Stimulated activated naive CD8-positive, alpha-beta T cell treated with anti-CD3 and anti-CD28 coated beads, Interleukin-15, Interleukin-2, amounts not matched to agents 100 U/mL and 50 U/mL, for 24 hours (primary cell): Measurements from ENCODE around the gene RDH8.
"Not testable (repeated sequence)": the region's sequence is repeated elsewhere in the genome, so short reads cannot be mapped to it uniquely, and the experiment has no call there.

Source experiments
- ATAC-seq: fragments of 150-1000 bp; cut with Tn5 transposase; one replicate; pipeline ENCODE4 v1.10.0; 2021
- DNase-seq: peaks from one replicate; pipeline ENCODE4 v3.0.0; 2021

Gene RDH8

DNA sequence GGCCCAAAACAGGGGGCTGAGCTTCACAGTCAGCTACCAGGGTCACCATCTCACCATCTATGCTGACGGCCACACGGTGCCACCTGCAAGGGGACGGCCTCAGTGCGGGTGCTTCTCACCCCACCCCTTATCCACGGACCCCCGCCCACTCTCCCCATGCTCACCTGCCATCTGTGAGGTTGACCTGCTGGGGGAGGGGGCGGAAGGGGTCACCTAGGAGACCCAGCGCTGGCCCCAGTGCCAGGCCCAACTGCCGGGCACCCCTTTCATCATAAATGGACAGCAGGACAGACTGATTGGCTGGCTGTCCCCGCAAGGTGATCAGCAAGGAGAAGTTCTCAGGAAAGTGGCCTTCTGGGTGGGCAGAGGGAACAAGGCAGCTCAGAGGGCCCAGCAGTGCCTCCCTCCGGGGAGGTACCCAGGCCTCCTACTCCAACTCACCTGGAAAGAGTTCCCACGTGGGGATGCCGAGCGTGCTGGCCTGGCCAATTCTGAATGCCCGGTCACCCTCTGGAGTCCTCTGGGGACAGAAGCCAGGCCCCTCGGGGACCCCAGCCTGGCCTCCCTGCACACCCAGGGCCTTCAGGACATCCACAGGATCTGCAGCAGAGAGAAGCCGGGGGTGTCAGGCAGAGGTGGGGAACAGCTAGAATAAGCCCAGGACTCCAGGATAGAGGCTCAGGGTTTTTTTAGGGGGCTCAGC, 7.5 kb upstream of the RDH8 start:
- DNase-seq, result no peak
- no peak for ATAC-seq

DNA sequence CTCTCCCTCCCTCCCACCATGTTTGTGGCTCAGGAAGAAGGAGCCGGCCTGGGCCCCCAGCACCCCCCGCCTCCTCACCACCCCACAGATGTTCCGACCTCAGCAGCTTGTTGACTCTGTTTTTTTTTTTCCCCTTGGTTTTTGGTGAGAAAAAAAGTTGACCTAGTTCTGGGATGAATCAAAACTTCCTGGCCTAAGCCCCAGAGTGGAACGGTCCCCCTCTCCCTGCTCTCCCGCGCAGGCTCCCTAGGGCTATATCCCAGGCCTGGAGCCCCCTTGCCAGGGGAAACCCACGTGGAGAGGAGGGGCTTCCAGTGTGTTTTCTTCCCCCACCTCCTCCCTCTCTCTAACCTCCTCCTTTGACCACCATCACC, 7.0 kb upstream of the RDH8 start:
- ATAC-seq (peak; percentile 26), DNase-seq (peak; percentile 35)

DNA sequence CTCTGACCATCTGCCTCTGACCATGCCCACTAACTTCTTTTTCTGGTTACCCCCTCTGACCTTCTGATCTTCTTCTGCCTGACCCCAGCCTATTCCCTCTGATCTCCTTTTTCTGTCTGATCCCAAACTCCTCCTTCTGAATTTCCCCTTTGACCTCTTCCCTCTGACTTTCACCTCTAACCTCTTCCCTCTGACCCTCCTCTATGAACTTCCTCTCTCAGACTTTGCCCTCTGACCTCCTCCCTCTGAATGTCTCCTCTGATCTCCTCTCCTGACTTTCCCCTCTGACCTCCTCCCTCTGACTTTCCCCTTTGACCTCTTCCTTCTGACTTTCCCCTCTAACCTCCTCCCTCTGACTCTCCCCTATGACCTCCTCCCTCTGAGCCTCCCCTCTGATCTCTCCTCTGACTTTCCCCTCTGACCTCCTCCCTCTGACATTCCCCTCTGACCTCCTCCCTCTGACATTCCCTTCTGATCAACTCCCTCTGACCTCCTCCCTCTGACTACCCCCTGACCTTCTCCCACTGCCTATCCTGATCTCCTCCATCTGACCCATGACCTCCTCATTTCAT, 6.4 kb upstream of the RDH8 start:
- no peak for ATAC-seq
- no peak for DNase-seq

DNA sequence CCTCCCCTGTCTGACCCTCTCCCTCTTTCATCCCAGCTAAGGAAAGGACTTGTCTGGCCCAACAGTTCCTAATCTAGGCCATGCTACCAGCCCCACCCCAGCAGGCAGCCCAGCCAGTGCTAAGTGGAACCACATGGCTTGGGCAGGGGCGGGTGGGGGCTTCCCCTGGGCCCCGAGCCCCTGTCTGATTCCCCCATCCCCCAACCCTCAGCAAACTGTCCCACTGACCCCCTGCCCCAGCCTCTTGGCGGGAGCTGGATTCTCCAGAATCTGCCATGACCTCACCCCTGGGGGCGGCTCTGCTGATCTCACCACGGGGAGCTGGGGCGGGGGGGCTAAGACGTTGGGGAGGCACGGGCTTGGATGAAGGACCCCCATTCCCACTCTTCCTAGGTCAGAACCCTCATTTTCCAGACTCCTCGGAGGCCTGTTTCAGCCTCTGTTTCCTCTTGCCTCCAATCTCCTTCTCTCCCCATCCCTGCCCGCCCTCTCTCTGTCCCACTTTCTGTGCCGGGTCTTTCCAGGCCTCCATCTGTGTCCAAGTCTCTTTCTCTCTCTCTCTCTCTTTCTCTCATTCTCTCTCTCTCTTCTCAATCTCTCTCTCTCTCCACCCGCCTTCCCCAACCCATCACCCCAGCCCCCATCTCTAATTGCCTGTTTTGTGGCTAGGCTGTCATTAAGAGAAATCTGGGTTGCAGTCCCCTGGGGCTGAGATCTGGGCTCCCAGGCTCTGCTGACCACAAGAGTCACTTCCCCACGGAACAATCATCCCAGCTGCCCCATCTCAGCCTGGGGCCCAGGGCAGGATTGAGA, 5.7 kb upstream of the RDH8 start:
- no peak for DNase-seq
- ATAC-seq, result no peak

DNA sequence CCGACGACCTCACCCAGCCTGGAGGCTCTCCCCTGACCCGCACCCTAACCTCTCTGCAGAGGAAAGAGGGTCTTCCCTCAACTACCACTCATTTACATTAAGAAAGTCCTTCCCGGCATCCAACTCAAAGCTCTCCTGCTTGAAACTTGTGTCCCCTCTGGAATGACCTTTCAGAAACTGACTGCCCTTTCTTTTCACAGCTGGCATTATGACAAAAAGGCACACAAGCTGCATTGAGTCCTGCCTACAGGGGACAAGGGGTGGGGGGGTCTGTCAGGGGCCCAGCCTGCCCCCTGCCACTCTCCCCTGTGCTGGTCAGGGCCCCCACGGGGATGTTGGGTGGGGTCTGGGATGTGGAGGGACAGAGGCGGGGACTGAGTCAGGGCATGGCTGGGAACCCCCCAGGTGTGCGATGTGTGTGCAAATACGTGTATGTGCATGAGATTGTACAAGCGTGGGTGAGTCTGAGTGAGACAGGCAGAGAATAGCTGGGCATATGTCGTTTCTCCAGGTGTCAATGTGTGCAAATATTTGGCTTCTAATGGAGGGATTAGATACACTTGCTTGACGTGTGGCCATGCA, 5.0 kb upstream of the RDH8 start:
- ATAC-seq (no peak), DNase-seq (no peak)

DNA sequence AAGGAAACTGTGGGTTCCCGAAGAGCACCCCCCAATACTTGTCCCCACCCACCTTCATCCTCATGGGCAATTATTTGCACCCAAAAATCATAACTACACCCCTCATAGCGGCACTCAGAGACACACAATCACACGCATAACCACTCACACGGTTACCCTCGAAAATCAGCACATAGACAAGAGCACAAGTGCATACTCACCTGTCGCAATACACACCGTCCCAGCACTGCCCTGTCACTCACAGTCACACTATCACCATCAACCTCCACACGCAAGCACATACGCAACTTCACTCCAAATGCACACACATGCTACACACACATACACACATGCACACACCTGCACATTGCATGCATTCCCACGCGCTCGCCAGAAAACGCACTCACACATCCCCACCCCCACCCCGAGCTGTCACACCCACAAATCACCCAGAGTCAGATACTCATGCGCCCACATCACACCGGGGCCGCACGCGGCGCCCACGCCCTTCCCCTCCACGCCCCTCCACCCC, 3.5 kb upstream of the RDH8 start:
- ATAC-seq, result no peak

DNA sequence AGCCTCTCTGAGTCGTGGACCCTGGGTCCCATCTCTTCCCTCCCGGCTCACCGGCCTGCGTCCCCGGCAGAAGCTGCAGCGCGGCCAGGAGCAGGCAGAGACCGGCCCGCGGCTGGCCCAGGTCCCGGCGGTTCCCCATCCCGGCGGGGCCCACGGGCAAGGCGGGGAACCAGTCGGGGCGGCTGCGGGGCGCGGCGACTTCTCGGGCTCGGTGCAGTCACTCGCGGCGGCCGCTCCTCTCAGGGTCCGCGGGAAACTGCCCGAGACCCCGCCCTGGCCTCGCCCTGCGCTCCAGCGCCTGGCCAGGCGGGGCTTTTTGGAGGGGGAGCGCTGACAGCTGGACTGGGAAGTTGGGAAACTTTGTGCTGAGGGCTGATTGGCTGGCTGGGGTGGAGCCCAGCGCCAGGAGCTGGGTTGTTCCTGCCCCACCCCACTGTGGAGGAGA, 3.0 kb upstream of the RDH8 start, which contains the start of gene COL5A3:
Gene COL5A3 (minus strand): TSS at position 258 of the 445 bp plus-strand sequence. CDS start 119 bp downstream, at position 139.
- DNase-seq, result no peak
- ATAC-seq, result no peak

More for the DNA sequence above, 3.5 kb upstream of the RDH8 start:
- no peak for DNase-seq

DNA sequence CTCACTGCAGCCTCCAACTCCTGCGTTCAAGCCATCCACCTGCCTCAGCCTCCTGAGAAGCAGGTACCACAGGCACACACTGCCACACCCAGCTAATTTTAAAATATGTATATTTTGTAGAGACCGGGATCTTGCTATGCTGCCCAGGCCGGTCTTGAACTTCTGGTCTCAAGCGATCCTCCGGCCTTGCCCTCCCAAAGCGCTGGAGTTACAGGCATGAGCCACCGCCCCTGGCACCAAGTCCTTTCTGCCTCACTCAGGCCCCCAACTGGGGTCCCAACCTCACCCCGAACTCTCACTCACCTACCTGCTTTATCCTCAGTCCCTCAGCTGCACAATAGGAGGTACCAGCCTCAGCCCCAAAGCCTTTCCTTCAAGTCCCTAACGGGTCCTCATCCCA, 2.3 kb upstream of the RDH8 start:
- no peak for ATAC-seq
- no peak for DNase-seq

DNA sequence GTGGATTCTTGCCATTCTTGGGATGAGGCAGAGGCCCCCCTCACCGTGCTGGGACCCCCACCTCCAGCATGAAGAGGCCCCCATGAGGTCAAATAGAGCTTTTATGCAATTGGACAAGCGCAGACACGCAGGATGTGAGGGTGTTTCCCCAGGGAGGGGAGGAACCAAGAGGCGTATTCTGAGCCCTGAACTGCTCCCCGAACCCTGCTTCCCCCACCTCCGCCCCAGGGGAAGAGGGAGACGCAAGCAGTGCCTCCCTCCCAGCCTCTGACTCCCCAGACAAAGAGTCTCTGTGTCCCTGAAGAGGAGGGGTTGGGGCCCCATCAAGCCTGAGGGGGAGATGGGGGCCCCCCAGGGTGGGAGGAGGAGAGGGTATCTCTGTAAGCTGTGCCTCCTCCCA, 1.3 kb upstream of the RDH8 start:
- no peak for ATAC-seq

DNA sequence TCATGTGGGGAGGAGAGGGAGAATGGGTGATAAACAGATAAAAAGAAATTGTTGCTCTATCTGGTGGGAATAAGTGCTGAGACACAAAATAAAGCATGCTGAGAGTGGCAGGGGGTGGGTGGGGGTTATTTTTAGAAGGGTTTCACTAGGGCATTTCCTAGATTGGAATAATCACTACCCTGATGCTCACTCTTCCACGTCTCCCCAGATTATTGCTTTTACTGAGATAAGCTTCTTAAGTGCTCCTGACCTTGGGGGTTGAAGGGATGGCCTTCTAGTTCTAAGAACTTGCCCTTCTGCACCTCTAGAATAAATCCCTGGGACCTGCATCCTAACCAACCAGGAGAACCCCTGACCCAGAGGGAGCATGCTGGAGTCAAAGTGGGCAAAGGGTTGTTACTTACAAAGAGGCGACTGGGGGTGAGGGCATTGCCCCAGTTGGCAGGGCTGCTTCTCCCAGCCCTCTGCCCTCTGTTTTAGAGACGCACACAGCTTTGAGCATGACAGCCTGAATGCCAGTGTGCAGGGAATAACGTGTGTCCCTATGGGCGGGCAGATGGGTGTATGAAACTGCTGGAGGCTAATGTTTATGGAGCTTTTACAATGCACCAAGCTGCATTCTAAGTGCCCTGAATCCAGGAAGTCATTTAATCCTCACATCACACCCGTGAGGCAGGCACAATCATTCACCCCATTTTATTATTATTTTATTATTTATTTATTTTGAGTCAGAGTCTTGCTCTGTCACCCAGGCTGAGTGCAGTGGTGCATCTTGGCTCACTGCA, 743 bp downstream of the RDH8 start:
- DNase-seq (no peak), ATAC-seq (no peak)

More for the DNA sequence above, 1.3 kb upstream of the RDH8 start:
- DNase-seq, result no peak

DNA sequence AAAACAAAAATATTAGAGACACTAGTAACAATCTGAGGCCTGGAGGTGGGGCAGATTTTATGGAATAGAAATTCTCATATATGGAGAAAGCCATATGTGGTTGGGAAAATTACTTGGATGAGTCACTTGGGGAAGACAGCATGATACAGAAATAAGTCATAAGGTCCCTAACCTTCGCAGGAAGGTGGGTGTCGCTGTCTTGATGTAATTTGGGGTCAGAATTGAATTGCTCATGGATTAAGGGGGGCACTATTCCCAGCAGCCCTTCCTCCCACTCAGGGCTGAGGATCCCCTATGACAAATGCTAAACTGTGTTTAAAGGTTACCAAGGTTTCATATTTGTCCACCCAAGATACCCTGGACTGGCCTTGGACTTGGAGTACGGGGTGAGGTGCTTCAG, 5.0 kb downstream of the RDH8 start:
- ATAC-seq, result peak; percentile 32
- DNase-seq, result no peak

DNA sequence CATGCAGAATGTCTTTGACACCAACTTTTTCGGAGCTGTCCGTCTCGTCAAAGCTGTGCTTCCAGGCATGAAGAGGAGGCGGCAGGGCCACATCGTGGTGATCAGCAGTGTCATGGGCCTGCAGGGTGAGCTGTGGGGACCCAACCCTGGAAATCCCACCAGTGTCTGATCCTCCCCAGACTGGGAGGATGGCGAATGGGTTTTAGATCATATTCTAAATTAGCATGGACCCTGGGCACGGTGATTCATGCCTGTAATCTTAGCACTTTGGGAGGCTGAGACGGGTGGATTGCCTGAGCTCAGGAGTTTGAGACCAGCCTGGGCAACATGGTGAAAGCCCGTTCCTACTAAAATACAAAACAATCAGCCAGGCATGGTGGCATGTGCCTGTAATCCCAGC, 5.5 kb downstream of the RDH8 start:
- ATAC-seq (peak; percentile 28), DNase-seq (no peak)

DNA sequence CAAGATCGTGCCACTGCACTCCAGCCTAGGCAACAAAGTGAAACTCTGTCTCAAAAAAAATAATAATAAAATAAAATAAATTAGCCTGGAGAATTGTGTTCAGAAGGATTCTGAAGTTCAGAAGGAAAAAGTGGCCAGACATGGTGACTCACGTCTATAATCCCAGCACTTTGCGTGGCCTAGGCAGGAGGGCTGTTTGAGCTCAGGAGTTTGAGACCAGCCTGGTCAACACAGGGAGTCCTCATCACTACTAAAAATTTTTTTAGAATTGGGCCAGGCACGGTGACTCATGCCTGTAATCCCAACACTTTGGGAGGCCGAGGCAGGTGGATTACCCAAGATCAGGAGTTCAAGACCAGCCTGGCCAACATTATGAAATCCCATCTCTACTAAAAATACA, 6.0 kb downstream of the RDH8 start:
- ATAC-seq (no peak), DNase-seq (no peak)

DNA sequence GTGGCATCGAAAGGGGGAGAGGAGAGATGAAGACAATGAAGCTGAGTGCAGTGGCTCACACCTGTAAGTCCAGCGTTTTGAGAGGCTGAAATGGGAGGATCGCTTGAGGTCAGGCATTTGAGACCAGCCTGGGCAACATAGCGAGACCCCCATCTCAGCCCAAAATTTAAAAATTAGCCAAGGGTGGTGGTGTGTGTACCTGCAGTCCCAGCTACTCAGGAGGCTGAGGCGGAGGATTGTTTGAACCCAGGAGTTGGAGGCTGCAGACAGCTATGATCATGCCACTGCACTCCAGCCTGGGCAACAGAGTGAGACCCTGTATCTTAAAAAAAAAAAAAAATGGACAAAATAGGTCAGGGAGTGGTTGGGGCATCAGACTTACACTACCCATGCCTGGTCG, 7.6 kb downstream of the RDH8 start:
- ATAC-seq (no peak), DNase-seq (no peak)

DNA sequence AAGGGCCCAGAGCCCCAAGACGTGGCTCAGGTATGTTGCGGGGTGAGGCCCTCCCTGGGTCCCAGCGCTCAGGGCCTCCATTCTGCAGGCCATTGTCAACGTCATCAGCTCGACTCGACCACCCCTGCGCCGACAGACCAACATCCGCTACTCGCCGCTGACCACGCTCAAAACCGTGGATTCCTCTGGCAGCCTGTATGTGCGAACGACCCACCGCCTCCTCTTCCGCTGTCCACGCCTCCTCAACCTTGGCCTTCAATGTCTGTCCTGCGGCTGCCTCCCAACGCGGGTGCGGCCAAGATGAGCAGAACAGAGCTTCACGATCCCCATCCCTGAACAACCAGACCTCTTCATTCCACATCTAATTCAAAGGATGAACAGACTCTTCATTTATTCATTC, 8.2 kb downstream of the RDH8 start:
- ATAC-seq (no peak), DNase-seq (no peak)

DNA sequence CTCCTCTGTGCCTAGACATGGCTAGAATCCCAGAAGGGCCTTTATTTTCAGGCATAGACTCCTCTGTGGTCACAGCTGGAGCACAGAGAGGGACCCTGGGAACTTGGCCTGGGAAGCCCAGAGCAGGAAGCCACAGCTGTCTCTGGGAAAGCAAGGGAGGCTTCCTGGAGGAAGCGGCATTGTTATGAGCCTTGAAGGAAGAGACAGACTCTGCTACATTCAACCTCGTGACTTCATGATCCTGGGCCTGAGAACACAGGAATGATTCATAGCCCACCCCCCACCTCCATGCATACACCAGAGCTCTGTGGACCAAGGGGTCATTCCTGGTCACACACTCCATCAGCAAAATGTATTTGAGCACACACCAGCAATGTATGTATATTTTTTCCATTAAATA, 8.6 kb downstream of the RDH8 start:
- ATAC-seq (no peak), DNase-seq (no peak)

DNA sequence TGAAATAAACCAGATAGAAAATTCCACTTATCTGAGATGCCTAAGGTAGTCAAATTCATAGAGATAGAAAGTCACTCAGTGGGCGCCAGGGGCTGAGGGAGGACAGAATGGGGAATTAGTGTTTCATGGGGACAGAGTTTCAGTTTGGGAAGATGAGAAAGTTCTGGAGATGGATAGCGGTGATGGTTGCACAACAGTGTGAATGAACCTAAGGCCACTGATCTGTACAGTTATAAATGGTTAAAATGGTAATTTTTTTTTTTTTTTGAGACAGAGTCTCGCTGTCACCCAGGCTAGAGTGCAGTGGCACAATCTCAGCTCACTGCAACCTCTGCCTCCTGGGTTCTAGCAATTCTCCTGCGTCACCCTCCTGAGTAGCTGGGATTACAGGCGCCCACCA, 9.8 kb downstream of the RDH8 start:
- not testable (repeated sequence) for ATAC-seq, DNase-seq

DNA sequence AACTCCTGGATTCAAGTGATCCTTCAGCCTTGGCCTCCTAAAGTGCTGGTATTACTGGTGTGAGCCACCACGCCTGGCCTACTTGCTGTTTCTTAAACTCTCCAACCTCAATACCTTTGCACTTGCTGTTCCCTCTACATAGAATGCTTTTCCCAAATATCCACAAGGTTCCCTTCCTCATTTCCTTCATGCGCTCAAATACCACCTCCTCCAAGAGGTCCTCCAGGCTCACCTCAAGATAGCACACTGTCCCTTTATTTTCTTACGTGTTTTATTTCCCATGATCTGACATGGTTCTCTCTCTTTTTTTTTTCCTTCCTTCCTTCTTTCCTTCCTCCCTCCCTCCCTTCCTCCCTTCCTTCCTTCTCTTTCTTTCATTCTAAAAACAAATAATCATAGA, 13.5 kb downstream of the RDH8 start:
- no peak for DNase-seq
- ATAC-seq, result no peak

DNA sequence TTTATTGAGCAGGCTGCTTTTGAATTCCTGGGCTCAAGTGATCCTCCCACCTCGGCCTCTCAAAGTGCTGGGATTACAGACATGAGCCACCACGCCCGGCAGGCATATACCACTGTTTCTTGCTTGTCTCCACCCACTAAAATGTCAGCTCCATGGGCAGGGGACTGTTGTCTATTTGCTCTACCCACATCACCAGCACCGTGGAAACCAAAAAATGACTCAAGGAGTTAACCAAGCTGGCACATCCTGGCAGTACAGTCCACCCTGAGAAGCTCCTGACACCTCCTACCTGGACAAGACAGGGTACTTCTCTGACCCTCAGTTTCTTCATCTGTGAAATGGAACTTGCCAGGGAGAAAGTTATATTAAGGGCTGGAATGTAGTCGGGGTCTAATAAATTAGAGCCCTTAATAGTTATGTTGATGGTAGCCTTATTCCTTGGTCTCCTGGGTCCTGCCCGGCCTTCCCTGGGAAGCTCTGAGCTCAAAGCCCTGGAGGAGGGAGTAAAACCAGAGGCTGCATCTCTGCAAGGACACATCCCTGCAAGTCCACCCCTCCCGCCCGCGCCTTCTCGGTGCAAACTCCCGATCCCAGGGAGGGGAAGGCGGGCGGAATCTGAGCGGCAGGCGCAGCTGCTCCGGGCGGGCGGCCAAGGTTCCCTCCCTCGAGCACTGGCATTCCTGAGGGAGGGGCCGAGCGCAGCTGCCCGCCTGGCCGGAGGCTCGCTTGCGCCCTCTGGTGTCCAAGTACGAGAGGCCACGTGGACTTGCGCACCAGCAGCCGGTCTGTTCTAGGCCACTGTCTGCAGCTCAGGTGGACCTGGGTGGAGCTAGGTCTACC, 14.1 kb downstream of the RDH8 start:
- DNase-seq (peak; percentile 94), ATAC-seq (peak; percentile 96)

DNA sequence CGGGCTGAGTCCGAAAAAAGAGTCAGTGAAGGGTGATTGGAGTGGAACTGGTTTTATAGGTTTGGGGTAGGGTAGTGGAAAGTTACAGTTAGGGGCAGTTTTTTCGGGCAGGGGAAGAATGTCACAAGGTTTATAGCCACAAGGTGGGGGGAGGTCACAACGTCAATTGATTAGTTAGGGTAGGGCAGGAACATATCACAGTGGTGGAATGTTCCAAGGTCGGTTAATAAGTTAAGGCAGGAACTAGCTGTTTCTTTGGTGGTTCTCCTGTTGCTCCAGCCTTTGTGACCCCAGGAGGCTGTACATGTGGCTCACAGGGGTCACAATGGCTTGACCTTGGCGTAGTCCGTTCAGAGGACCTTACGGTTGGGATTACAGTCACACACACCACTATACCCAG, 20.3 kb downstream of the RDH8 start:
- DNase-seq, result no peak
- ATAC-seq, result no peak

DNA sequence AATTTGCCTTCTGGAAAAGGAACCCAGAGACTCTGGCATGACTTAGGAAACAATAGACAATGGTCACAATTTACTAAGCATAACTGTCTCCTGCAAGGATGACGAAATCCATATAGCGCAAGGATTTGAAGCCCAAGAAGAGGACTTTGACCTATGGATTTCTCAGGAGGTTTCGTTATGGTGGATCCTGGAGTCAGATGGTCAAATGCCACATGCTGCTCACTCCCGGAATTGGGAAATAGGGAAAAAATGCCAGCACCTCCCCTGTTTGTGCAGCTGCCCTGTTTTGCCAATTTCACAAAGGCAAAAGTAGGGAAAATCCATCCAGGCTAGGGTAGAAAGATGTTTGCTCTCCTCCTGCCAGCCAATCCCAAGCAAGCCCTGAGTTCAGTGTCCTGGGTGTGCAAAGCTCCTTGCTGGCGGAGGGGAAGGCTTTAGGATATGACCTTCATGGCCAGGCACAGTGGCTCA, 23.4 kb downstream of the RDH8 start:
- ATAC-seq (no peak), DNase-seq (no peak)
